HG03439 (cell line): ENCODE data around the gene CCDC117.
"Not testable (repeated sequence)": the region's sequence is repeated elsewhere in the genome, so short reads cannot be mapped to it uniquely, and the experiment has no call there.

Source experiments
- ATAC-seq: cut with Tn5 transposase; IDR thresholded peaks from one replicate; pipeline ENCODE4 v1.9.1; 2021; ENCODE audit warnings: mild to moderate bottlenecking, moderate library complexity; ENCODE audit not compliant: unreplicated experiment

The CCDC117 gene

DNA sequence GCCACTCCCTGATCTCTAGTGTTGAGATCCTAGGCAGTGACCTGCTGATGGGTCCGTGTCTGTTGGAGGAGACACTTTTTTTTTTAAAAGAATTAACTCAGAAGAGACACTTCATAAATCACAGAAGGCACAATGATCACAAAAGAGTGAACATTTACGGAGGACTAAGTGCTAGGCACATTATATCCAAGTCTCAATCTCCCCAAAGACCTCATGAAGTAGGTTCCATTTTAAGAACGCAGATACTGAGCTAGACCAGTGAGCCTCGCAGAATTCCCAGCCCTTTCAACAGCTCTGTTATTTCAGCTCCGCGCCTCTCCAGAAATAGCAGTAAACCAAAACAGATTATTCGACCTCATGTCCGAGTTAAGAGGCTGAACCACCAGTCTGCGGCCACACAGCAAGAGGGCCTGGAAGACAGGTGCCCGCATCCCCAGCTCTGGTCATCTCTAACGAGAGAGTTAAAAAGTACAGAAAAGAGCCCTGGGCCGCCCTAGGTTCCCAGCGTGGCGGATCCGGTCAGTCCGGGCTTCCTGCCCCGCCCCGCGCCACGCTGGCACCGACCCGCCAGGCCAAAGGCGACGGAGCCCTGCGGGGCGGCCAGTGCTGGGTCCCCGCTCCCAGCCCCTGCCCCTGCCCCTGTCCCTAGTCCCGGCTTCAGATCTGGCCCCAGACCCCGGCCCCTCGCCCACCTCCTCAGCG lies 27.3 kb downstream of the CCDC117 start:
- ATAC-seq, result peak; percentile 24

DNA sequence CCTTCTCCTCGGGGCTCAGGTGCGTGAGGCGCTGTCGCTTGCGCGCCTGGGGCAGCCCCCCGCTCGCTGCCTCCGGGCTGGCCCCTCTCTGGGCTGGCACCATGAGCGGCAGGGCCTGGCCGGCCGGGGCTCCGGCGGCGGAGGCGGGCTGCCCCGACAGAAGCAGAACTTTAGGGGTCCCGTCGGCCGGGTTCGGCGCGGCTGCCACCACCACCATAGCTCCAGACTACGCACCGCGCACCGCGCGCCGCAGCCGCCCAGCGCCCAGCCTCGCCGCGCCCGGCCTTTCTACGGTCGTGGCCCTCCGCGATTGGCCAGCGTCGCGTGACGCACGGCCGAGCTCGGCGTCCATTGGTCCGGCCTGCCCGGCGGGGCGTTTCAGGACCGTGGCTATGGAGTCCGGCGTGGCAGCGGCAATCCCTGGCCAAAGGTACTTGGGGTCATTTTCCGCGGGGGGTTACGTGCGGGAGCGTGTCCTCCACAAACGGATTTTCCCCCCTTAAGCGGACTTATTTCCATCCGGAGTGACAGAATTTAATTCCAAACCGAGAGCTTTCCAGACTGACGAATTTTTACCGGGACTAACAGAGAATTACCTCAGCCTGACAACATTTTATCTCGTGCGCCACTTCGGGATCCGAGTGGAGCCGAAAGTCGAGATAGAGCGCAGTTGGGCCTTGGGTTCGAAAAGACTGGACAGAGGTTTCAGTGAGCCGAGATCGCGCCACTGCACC lies 28.0 kb downstream of the CCDC117 start, which contains the start of gene XBP1:
TSS of gene XBP1 (minus strand) at position 262 of the 734 bp plus-strand sequence.
- ATAC-seq, result peak; percentile 89

DNA sequence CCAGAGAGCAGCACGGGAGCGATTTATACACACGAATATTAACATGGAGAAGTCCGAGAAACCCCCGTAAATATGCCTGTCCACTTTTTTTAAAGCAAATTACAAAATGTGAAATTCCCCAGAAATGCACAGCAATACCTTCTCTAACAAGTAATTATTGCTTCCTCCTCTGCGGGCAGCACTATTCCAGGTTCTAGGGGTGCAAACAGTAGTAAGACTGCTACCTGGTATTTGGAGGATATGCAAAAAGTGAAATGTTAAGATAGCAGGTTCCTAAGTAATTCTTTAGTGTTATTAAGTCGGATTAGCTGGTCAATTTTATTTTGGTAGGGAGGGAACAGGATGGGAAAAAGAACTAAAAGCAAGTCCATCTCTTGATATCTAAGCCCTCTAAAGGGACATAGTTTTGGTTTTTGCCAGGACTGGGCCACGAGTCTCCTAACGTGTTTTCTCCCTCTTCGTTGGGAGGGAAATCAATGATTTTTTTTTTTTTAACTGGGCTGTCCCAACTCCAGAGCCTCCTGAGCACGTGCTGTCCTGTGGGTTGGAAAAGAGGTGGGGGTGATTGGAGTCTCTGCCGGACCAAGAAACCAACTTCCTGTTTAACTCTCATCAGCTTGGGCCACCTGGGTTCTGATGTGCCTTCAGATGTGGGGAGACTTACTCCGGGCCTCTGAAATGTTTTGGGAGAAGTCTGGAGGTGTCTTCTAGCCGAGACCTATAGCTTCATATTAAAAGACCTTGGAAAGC lies 29.5 kb downstream of the CCDC117 start:
- no peak for ATAC-seq

DNA sequence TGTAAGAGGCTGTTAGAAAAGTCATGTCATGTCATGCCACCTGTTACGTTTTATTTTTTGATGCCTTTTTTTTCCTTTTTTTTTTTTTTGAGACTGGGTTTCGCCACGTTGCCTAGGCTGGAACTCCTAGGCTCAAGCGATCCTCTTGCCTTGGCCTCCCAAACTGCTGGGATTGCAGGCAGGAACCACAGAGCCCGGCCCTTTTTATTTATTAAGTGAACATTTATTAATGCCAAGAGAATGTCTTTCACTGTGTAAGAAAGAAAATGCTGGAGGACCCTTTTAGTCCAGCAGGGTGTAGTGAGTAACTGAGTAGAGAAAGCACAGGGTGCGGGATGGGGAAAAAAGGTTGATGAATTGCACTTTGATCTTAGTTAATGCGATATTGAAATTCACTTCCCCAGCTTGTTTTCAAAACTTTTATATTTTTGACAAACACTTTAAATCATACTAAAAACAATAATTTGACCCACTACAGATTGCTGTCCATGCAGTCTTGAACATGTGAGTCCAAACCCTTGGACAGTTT lies 30.2 kb downstream of the CCDC117 start:
- no peak for ATAC-seq

DNA sequence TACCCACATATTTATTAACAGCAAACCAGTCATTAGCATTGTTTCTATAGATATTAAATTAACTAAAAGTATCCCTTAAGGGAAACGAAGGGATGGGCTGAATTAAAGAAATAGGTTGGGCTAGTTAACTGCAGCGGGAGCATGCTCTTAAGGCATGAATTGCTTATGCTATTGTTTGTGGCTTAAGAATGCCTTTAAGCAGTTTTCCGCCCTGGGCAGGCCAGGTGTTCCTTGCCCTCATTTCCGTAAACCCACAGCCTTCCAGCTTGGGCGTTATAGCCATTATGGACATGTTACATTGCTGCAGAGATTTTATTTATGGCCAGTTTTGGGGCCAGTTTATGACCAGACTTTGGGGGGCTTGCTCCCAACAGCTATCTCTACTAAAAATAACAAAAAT lies 32.9 kb downstream of the CCDC117 start:
- not testable (repeated sequence) for ATAC-seq

DNA sequence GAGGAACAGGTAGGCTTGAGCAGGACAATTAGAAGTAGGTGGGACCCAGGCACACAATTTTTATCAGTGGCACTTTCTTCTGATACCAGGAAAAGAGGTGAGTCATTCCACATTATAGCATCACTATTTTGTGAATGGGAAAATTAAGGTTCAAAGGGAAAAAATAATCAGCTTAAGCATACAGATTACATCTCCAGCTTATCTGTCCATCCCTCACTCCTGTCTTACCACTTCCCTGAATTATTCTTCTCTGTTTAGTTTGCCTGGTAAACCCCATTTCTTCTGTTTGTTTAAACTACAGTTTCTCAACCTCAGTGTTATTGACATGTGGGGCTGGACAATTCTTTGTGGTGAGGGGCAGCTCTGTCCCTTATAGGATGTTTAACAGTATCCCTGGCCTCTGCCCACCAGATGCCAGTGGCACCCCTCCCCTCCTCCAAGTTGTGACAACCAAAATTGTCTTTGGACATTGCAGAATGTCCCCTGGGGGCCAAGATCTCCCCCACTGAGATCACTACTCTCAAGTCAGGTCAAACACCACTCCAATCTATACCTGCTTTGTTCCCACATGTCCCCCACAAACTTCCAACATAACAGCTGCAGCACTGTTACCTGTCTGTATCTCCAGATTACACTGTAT lies 36.3 kb downstream of the CCDC117 start:
- ATAC-seq, result no peak

DNA sequence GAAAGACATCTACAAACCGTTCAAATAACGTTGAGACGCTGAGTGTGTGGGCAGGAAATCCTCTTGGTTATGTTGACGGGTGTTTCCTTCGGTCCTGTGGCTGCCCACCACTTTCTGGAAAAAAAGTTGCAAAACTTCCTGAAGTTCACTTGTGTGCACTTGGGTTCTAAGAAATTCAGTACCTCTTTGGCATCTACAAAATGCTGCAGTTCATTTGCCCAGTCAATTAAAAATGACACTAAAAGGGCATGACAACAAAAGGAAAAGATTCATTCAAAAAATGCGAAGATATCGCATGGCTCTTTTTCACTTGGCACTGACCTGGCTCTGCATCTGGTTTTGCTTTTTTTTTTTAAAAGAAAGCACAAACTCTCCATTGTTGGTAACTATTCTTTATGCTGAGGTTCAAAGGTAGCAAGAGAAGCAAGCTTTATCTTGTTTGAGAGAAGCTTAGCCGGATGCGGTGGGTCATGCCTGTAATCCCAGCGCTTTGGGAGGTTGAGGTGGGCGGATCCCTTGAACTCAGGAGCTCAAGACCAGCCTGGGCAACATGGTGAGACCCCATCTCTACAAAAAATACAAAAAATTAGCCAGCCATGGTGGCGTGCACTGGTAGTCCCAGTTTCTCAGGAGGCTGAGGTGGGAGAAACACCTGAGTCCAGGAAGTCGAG lies 38.5 kb downstream of the CCDC117 start:
- no peak for ATAC-seq

DNA sequence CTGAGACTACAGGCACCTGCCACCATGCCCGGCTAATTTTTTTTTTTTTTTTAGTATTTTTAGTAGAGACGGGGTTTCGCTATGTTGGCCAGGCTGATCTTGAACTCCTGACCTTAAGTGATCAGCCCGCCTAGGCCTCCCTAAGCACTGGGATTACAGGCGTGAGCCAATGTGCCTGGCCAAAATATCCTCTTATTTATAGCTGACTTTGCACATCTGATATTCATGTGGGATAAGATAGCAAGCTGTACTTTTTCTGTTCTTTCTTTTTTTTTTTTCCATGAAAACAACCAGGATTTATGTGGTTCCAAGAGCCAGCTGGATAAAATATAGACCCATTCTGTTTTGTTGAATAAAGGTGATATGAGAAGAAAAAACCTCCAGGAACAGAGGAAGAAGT lies 40.0 kb downstream of the CCDC117 start:
- no peak for ATAC-seq

DNA sequence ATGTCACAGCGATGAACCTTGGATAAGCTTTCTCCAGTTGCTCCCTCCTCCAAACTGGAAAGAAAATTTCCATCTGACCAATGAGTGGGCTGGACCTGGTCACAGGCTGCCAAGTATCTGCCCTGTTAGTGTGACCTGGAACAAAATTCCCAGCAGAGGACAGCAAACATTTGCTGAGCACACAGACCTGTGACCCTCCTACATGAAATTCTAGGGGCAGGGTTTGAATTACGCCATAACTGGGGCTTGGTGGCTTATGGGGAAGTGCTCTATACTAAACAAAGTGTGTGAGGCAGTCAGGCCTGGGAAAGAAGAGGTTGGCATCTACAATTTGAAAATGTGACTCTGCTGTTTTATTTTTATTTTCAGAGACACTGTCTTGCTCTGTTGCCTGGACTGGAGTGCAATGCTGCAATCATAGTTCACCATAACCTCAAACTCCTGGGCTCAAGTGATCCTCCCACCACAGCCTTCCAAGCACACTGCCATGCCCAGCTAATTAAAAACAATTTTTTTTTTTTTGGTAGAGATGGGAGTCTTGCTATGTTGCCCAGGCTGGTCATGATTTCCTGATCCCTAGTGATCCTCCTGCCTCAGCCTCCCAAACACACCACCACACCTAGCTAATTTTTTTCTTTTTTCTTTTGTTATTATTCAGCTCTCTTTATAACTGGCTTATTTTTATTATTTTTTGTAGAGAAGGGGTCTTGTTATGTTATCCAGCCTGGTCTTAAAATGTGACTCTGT lies 41.5 kb downstream of the CCDC117 start:
- ATAC-seq, result no peak

DNA sequence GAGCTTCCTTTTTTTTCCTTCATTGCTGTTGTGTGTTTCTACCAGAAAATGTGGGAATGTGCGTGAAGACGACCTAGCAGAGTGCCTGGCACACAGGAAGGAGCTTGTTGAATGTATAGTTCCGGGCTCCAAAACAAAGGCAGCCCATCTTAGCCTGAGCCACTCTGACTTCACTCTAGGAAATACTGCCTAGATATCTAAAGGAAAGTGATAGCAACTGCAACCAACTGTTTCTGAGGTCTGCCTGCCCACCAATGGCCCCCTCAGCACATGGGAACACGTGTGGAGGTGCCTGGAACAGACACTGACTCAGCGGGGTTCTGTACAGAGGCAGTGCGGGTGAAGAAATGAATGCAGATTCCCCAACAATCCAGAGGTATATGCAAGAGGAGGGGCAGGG lies 42.6 kb downstream of the CCDC117 start:
- no peak for ATAC-seq

DNA sequence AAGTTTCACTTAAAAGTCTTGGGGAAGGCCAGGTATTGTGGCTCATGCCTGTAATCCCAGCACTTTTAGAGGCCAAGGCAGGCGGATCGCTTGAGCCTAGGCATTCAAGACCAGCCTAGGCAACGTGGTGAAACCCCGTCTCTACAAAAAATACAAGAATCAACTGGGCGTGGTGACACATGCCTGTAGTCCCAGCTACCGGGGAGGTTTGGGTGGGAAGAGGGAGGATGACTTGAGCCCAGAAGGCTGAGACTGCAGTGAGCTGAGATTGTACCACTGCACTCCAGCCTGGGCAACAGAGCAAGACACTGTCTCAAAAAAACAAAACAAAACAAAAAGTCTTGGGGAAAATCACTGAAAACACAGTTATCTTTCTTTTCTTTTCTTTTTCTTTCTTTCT lies 43.2 kb downstream of the CCDC117 start:
- no peak for ATAC-seq

DNA sequence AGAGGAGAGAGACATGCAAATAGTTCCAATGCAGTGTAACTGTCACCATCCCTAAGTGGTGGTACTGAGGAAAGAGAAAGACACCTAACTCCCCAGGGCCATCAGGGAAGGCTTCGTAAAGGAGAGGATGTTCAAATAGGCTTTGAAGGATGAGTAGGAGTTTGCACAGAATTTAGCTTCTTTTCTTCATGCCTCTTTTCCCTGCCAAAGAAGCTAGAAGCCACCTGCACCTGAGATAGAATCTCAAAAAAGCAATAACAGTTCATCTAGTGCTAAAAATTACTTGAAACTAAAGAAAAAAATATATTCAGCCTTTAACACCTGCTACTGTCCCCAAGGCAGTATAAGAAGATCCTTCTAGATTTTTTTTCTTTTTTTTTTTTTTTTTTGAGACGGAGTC lies 44.6 kb downstream of the CCDC117 start:
- ATAC-seq, result no peak

DNA sequence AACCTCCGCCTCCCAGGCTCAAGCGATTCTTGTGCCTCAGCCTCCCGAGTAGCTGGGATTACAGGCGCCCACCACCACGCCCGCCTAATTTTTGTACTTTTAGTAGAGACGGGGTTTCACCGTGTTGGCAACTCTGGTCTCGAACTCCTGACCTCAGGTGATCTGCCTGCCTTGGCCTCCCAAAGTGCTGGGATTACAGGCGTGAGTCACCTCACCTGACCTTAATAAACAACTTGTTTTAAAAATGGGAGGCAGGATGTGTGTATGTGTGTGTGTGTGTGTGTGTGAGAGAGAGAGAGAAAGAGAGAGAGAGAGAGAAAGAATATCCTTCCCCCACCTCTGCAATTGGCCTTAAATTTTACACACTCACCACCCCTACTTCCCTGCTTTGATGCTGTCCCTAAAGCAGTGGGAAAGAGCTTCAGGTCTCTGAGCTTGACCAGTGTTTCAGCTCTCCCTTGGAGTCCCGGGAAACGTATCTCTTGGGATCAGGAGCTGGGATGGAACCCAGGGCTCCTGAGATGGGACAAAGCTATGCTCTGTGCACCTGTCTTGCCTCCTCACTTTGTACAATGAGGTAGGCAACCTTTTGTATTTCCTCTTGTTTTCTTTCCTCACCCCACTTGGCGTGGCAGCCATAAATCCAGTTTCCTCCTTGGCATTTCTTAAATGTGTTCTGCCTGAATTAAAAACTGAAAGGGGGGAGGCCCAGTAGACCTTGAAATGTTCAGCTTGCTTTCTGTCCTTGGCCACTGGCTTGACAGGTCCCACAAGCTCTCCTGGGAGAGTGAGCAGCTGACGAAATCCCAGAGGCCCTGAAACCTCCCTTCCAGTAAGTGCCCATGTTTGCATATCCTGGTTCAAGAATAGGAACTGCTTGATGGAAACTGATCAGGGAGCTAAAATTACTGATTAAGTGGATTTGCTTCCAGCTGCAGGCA lies 45.7 kb downstream of the CCDC117 start:
- no peak for ATAC-seq

DNA sequence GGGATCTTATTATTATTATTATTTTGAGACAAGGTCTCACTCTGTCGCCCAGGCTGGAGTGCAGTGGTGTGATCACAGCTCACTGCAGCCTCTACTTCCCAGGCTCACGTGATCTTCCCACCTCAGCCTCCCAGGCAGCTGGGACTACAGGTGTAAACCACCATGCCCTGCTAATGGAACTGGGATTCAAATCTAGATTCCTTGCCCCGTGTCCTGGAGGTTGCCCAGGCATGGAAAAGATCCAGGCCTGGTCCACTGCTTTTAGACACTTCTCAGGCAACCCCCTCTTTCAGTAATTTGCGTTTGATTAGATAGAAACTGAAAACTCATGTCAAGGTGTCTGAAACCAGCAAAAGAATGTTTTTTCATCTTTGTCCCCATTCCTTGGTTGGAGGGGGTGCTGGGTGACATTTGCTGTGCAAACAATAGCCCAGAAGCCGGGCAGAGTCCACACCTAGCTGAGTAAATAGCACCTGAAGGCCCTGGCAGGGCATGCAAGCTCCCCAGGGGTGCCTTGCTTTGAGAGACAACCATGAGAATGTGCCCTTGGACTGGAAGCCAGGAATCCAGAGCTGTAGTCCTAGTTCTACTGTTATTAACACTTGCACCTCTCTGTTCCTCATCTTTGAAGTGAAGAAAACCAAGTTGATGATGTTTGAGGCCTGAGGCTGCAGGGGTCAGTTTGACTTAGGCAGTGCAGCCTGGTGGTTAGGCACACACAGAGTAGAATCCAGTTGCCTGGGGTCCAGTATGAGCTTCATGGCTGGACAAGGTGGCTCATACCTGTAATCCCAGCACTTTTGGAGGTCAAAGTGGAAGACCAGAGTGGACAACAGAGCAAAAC lies 47.0 kb downstream of the CCDC117 start:
- ATAC-seq, result no peak

DNA sequence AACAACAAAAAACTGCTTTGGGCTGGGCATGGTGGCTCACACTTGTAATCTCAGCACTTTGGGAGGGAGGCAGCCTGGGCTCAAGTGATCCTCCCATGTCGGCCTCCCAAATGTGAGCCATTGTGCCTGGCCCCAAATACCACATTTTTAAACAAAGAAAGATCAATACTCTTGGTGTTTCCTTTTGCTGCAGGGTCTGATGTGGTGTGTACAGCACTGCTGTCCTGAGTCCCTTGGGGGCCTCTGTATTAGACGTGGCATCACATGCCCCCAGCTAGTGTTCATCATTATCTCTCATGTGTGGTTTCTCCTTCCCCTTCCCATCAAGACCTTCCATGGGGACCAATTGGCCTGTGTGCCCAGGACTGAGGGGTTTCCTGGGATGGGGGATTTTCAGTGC lies 48.4 kb downstream of the CCDC117 start:
- no peak for ATAC-seq

DNA sequence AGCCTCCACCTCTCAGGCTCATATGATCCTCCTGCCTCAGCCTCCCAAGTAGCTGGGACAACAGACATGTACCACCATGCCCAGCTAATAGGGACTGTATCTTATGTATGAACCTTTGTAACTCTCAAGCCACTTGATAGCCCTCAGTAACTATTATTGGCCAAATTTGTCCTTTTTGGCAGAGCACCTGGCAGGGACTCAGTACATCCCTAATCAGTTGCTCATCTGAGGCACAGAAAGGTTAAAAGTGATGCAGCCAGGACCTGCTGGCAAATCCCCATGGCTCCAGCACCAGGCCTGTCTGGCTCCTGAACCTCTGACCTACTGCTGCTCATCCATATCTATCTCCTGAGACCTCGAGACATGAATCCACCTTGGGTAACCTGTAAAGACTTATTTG lies 49.0 kb downstream of the CCDC117 start:
- ATAC-seq, result no peak

DNA sequence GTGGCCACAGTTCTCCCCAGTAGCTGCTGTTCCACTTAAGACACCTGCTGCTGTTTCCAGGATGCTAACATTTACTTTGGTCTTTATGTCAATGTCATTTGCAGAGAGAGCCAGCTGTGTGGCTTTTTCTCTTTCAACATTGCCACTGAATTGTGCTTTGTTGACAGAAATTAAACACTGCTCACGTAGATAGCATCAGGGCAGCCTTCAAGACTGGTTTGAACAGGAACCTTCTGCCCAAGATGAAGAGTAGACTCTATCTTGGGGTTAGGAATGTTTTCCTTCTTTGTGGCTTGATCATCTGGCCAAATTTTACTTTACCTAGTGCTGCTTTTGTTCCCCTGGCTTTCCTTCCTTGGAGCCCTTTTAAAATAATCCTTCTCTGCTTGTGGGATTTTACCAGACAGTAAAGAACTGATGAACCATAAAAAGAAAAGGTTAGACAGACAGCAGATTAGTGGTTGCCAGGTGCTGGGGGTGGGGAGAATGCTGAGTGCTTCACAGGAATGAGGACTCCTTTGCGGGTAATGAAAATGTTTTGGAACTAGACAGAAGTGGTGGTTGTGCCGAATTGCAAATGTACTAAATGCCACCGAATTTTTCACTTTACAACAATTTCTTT lies 50.5 kb downstream of the CCDC117 start:
- ATAC-seq, result no peak
